Renal cortex interstitium (tissue), 15 donors: Measurements from ENCODE around the gene SMIM3. TPM values are rescaled to one million over a fixed set of nuclear protein-coding genes. Genes with fewer than 3 reads are reported as not detected.
A peak's percentile ranks its signal among the peaks of the same experiment; 100 is the strongest.
"Not testable (repeated sequence)": the region's sequence is repeated elsewhere in the genome, so short reads cannot be mapped to it uniquely, and the experiment has no call there.

ENCODE experiments used
- DNase-seq, 11 donors: peaks; one replicate each; pipeline ENCODE4 v3.0.0-alpha.2; 2013; ENCODE audit warnings: low read depth in 9 of 11, low spot score in 4 of 11; ENCODE audit errors: extremely low read depth in 1 of 11
- long read RNA-seq, 16 experiments: transcript quantifications; one replicate each; lab custom pipeline, GENCODE V29; 2026
- polyA plus RNA-seq, 3 donors: library from polyadenylated mRNA; unstranded; fragments of 120-200 nt; gene quantifications; one replicate each; pipeline ENCODE4 v1.2.1, GENCODE V29; 2013; ENCODE audit not compliant: insufficient read length in 3 of 3

The SMIM3 gene
- polyA plus RNA-seq: 10 to 100 TPM; 22.1 to 24.4 (median 23.4) TPM
- long read RNA-seq, donor 1, transcript SMIM3-201 (2 exons, 2,332 nt): major isoform, 13 of 13 reads
- long read RNA-seq, donor 1, partial matches to known transcripts: 0 of 13 reads
- long read RNA-seq, donor 1, other reads (novel, unspliced or antisense): 0 of 13 reads
- long read RNA-seq, donor 2, transcript SMIM3-201 (2 exons, 2,332 nt): major isoform, 10 of 10 reads
- long read RNA-seq, donor 2, partial matches to known transcripts: 0 of 10 reads
- long read RNA-seq, donor 2, other reads (novel, unspliced or antisense): 0 of 10 reads
- long read RNA-seq, donor 3, transcript SMIM3-201 (2 exons, 2,332 nt): major isoform, 23 of 23 reads
- long read RNA-seq, donor 3, partial matches to known transcripts: 0 of 23 reads
- long read RNA-seq, donor 3, other reads (novel, unspliced or antisense): 0 of 23 reads
- long read RNA-seq, donor 4, transcript SMIM3-201 (2 exons, 2,332 nt): major isoform, 11 of 11 reads
- long read RNA-seq, donor 4, partial matches to known transcripts: 0 of 11 reads
- long read RNA-seq, donor 4, other reads (novel, unspliced or antisense): 0 of 11 reads
- long read RNA-seq, donor 5: 0 reads
- long read RNA-seq, donor 6, transcript SMIM3-201 (2 exons, 2,332 nt): major isoform, 12 of 12 reads
- long read RNA-seq, donor 6, partial matches to known transcripts: 0 of 12 reads
- long read RNA-seq, donor 6, other reads (novel, unspliced or antisense): 0 of 12 reads
- long read RNA-seq, donor 7, transcript SMIM3-201 (2 exons, 2,332 nt): major isoform, 9 of 21 reads
- long read RNA-seq, donor 7, partial matches to known transcripts: 12 of 21 reads
- long read RNA-seq, donor 7, other reads (novel, unspliced or antisense): 0 of 21 reads
- long read RNA-seq, donor 8: 0 reads
- long read RNA-seq, donor 9, transcript SMIM3-201 (2 exons, 2,332 nt): major isoform, 11 of 11 reads
- long read RNA-seq, donor 9, partial matches to known transcripts: 0 of 11 reads
- long read RNA-seq, donor 9, other reads (novel, unspliced or antisense): 0 of 11 reads
- long read RNA-seq, donor 10, transcript SMIM3-201 (2 exons, 2,332 nt): major isoform, 19 of 19 reads
- long read RNA-seq, donor 10, partial matches to known transcripts: 0 of 19 reads
- long read RNA-seq, donor 10, other reads (novel, unspliced or antisense): 0 of 19 reads
- long read RNA-seq, donor 11, transcript SMIM3-201 (2 exons, 2,332 nt): major isoform, 10 of 10 reads
- long read RNA-seq, donor 11, partial matches to known transcripts: 0 of 10 reads
- long read RNA-seq, donor 11, other reads (novel, unspliced or antisense): 0 of 10 reads
- long read RNA-seq, donor 12, partial matches to known transcripts: 0 of 4 reads
- long read RNA-seq, donor 12, other reads (novel, unspliced or antisense): 0 of 4 reads
- long read RNA-seq, donor 13: 0 reads
- long read RNA-seq, donor 14, transcript SMIM3-201 (2 exons, 2,332 nt): major isoform, 18 of 18 reads
- long read RNA-seq, donor 14, partial matches to known transcripts: 0 of 18 reads
- long read RNA-seq, donor 14, other reads (novel, unspliced or antisense): 0 of 18 reads
- long read RNA-seq, donor 15, partial matches to known transcripts: 0 of 4 reads
- long read RNA-seq, donor 15, other reads (novel, unspliced or antisense): 0 of 4 reads
- long read RNA-seq, donor 16, transcript SMIM3-201 (2 exons, 2,332 nt): major isoform, 27 of 27 reads
- long read RNA-seq, donor 16, partial matches to known transcripts: 0 of 27 reads
- long read RNA-seq, donor 16, other reads (novel, unspliced or antisense): 0 of 27 reads

GRCh38 chr5:150778517-150779396 is at the start of gene SMIM3:
Gene SMIM3 (plus strand): TSS chr5:150778757. CDS start chr5:150795441, 16,684 bp downstream.
- peak in 6 of 11 donors; percentile 68 to 87 (median 78) for DNase-seq

- no peak for DNase-seq
Measured at GRCh38 chr5:150729859-150730258, 48.7 kb upstream of the SMIM3 start.

- DNase-seq: no peak
Measured at GRCh38 chr5:150731669-150732242, 46.8 kb upstream of the SMIM3 start.

GRCh38 chr5:150734579-150735384 is 43.8 kb upstream of the SMIM3 start:
- DNase-seq: no peak

GRCh38 chr5:150738862-150739261 is 39.7 kb upstream of the SMIM3 start:
- no peak for DNase-seq

- DNase-seq: no peak
Measured at GRCh38 chr5:150740992-150741391, 37.6 kb upstream of the SMIM3 start.

- not testable (repeated sequence) for DNase-seq
Measured at GRCh38 chr5:150742455-150743141, 36.0 kb upstream of the SMIM3 start.

- DNase-seq: not testable (repeated sequence)
Measured at GRCh38 chr5:150743142-150743488, 35.4 kb upstream of the SMIM3 start.

- no peak for DNase-seq
Measured at GRCh38 chr5:150750469-150750868, 28.1 kb upstream of the SMIM3 start.

- no peak for DNase-seq
Measured at GRCh38 chr5:150751096-150751891, 27.3 kb upstream of the SMIM3 start.

GRCh38 chr5:150753463-150753862 is 25.1 kb upstream of the SMIM3 start:
- DNase-seq: no peak

GRCh38 chr5:150753863-150754262 is 24.7 kb upstream of the SMIM3 start:
- no peak for DNase-seq

GRCh38 chr5:150757087-150757649 is 21.4 kb upstream of the SMIM3 start:
- no peak for DNase-seq

- peak in 1 of 11 donors; percentile 70 for DNase-seq
Measured at GRCh38 chr5:150758203-150758530, 20.4 kb upstream of the SMIM3 start.
